ENCODE measurements around the gene ATXN10.
"Not testable (repeated sequence)": the region's sequence is repeated elsewhere in the genome, so short reads cannot be mapped to it uniquely, and the experiment has no call there.

Gene ATXN10, protein sequence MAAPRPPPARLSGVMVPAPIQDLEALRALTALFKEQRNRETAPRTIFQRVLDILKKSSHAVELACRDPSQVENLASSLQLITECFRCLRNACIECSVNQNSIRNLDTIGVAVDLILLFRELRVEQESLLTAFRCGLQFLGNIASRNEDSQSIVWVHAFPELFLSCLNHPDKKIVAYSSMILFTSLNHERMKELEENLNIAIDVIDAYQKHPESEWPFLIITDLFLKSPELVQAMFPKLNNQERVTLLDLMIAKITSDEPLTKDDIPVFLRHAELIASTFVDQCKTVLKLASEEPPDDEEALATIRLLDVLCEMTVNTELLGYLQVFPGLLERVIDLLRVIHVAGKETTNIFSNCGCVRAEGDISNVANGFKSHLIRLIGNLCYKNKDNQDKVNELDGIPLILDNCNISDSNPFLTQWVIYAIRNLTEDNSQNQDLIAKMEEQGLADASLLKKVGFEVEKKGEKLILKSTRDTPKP

DNA sequence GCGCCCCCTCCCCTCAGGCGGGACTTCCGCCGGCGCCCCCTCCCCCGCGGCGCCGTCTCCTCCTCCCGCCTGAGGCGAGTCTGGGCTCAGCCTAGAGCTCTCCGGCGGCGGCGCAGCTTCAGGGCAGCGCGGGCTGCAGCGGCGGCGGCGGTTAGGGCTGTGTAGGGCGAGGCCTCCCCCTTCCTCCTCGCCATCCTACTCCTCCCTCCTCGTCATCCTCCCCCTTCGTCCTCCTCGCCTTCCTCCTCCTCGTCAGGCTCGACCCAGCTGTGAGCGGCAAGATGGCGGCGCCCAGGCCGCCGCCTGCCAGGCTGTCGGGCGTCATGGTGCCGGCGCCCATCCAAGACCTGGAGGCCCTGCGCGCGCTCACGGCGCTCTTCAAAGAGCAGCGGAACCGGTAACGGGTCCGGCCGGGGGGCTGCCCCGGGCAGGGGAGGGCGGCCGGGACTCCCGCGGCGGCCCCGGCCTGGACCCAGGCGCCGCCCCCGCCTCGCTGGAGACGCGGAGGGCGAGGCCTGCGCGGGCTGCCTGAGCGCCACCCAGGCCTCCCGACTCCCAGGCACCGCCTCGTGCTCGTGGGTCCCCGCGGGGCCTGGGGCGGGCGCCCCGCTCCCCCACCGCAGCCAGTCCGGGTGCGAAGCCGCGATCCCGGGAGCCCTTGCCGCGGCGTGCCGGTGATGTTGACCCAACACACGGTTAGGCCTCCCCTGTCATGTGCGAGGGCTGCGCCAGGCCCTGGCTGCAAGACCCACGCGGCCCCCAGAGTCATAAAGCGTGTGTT is at the start of gene ATXN10:
ATXN10 (plus strand) TSS at position 52 of the 781 bp plus-strand sequence; CDS start at position 282, 230 bp downstream.
- DNase-seq (ENCODE audit: low read depth), result peak; percentile 65

DNA sequence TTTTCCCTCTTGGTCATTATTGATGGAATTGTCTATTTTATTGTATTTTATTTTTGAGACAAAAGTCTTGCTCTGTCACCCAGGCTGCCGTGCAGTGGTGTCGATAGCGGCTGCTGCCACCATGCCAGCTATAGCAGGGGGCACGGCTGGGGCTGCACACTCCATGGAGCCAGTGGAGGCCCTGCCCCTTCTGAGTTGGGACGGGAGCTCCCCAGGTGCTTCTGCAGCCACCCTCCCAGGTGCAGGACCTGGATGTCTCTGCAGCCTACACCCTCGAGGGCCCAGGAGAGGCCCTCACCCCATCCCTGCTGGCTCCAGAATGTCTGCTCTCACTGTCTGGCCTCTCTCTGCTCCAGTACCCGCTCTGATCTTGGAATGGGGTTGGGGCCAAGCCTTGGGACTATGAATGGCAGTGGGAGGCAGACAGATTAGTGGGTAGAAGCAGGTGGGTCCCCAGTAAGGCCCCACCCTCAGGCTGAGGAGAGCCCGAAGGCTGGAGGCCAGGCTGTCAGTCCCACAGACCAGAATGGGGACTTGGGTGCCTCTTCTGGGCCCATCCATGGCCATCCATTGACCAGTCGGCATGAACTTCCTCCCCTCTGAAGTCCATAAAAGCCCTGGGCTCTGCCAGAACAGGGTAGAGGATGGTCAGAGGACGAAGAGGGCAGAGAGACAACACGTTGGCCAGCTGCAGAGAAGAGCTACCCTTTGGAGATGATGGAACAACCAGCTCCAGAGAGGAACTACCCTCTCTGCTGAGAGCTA is 49.6 kb upstream of the ATXN10 start:
- no peak for DNase-seq (ENCODE audit: low read depth)

DNA sequence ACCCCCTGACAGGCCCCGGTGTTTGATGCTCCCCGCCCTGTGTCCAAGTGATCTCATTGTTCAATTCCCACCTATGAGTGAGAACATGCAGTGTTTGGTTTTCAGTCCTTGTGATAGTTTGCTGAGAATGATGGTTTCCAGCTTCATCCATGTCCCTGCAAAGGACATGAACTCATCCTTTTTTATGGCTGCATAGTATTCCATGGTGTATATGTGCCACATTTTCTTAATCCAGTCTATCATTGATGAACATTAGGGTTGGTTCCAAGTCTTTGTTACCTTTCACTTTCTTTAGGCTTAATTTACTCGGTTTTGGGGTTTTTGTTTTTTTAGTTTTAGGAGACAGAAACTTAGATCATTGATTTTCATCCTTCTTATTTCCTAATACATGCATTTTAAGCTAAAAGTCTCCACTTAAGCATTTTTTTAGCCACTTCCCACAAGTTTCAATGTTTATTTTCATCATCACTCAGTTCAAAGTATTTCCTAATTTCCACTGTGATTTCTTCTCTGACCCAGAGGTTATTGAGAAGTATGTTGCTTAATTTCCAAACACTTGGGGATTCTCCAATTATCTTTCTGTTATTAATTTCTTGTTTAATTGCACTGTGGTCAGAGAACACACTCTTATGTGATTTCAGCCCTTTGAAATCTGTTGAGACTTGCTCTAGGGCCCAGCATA is 48.0 kb upstream of the ATXN10 start:
- DNase-seq (ENCODE audit: low read depth), result not testable (repeated sequence)

DNA sequence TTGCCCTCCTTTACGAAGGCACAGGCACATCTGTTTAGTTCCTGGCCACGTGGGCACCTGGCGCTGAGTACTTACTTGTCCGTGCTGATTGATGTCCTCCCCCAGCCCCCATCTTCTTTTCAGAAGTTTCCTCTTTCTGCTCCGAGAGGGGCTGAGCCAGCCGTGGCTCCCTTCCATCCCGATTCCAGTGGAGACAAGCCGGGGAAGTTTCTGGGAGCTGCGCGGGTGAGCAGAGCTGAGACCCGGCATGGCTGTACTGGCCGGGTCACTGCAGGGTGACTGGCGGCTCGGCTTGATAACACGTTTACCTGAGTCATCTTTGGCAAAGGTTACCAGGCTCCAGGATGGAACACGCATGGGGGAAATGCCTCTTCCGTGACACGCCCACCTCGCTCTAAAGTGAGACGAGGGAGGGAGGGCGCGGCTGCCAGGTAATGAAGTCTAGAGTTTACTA is 45.4 kb upstream of the ATXN10 start:
- no peak for DNase-seq (ENCODE audit: low read depth)

DNA sequence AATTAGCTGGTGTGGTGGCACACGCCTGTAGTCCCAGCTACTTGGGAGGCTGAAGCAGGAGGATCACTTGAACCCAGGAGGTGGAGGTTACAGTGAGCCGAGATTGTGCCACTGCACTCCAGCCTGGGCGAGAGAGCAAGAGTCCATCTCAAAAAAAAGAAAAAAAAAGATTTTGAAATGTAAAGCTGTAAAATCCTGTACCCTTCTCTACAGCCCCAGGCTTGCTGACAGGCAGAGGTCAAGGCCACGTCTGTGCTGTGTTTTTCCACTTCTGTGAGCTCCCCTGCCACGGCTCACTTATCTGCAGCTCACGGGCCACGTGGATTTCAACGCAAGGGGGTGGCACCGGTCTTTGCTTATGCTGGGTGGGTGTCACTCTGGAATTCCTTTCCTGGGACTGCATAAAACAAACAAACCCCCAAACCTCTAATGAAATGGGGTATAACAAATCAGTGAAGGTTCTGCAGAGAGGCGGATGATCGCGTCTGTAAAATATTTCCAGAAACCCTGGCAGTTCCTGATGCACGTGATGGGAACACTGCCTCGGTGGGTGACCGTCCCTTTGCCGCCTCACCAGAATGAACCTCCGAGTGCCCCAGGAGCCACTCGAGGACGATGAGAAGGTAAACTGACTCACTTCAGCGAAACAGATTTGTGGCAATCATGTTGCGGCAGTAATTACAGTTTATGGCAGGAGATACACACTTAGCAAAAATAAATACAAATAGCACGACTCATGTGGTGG is 44.0 kb upstream of the ATXN10 start:
- DNase-seq (ENCODE audit: low read depth), result no peak

DNA sequence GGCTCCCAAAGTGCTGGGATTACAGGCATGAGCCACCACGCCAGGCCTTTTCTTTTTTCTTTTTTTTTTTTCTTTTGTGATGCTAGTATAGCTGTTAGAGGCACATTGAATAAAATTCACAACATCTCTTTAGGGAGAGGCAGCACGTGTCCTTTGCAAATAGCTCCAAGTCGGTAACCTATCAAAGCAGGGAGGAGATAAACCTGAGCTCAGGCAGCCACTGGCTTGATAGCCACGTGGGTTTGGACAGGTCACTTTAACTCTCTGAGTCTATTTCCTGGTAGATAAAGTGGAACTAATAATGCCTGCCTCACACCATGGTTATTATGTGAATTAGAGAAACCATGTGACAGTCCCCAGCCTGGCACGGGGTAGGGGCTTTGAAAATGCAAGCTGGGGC is 43.1 kb upstream of the ATXN10 start:
- DNase-seq (ENCODE audit: low read depth), result no peak

DNA sequence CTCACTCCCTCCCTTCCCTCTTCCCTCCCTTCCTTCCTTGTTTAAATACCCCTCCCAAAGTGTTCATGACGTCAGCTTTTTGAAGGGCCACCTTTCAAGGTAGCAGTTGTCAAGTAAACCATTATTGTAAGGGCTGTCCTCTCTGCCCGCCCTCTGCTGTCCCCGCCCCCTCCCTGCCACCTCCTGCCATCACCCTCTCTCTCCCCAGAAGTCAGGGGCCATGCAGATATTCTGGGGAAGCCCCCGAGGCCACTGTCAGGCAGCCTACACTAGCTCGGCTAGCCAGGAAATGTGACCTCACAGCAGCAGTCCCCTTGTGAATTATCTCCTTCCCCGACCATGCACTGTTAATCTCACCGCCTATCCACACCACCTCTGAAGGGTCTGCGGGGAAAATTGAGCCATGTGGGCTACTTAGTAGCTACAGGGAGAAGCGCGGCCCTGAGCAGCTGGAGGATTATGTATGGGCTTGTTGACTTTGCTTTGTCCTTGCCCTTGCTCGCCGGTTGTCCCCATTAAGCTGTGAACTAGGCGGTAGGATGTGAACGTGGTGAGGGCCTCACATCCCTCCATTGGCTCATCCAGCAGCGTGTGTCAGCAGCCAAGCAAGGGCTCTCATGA is 42.1 kb upstream of the ATXN10 start:
- DNase-seq (ENCODE audit: low read depth), result no peak

DNA sequence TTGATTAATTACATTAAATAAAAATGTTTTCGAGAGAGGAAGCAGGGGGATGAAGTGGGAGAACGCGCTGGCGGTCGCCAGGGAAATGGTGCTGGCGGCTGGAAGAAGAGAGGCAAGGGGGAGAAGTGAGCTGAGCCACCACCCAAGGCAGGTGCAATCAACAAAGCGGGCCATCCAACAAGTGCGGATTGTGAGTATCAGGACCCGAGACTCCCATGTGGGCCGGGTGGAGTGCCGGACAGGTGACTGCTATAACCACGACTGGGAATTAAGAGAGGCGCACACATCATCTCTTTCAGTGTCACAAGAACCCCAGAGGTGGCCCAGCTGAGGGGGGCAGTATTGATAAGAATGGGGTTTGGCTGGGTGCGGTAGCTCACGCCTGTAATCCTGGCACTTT is 41.2 kb upstream of the ATXN10 start:
- DNase-seq (ENCODE audit: low read depth), result no peak

DNA sequence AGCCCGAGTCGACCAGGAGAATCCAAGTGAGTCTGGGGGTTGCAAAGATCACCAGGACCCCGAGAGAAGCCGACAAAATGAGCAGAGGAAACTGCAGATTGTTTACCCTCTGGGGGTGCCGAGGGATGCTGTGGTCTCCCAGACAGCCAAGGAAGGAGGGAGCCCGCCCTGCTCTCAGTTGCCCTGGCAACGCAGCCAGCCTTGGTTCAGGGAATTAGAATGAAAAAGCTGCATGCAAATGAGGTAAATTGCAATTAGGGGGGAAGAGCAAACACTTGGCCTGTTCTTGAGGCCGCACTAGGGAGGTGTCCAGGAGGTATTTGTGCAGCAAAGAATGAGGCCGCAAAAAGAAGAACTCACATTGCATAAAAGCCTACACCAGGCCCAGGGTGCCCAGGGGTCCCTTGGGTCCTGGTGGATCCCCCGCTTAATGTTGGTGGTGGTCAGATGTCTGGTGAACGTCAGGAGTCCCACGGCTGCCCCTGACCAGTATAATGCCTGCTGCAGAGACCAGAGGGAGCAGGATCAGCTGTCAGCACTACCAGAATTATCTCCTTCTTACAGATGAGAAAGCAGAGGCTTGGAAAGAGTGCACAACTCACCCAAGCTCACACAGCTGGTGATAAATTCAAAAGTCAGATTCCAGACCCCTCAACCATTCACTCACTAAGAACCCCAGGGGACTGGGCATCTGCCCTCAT is 40.3 kb upstream of the ATXN10 start:
- no peak for DNase-seq (ENCODE audit: low read depth)

DNA sequence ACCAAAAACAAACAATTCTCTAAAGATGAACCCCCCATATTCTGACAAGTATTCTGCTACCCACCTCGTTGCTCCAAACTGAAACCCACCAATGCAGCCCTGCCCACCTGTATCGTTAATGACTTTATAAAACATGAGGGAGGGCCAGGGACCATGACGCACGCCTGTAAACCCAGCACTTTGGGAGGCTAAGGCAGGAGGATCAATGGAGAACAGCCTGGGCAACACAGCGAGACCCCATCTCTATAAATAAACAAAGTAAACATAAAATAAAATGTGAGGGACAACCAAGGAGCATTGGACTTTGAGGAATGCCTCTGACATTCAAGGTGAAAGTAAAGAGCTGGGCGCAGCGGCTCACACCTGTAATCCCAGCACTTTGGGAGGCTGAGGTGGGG is 39.8 kb upstream of the ATXN10 start:
- no peak for DNase-seq (ENCODE audit: low read depth)

DNA sequence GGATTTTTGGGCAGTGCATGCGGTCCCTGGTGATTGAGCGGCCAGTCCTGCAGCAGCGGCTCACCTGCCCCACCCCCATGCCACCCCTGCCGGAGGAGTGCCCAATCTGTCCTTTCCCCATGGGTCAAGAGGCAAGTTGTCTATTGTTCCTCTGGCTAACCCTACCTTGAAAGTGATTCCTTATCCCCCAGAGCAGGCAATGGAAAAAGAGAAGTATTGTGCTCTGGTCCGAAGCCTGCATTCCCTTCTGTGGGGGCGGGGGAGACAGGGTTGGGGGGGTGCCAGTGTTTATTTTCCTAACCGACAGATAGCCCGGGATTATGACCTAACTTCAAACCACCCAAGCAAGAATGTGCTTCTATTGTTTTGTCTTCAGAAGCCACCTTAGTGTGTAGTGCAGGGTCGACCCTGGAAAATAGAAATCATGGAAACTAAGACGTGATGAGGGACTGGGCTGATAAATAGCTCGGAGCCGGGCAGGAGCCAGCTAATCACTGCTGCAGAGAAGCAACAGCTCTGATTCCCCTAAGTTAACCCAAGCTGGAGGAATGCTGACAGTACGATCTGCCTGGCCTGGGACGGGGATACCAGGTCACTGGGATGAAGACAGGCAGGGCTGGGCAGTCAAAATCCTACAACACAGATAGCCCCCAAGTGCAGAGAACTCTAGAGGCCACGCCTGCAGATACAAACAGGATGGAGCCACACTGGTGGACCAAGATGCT is 38.7 kb upstream of the ATXN10 start:
- no peak for DNase-seq (ENCODE audit: low read depth)

DNA sequence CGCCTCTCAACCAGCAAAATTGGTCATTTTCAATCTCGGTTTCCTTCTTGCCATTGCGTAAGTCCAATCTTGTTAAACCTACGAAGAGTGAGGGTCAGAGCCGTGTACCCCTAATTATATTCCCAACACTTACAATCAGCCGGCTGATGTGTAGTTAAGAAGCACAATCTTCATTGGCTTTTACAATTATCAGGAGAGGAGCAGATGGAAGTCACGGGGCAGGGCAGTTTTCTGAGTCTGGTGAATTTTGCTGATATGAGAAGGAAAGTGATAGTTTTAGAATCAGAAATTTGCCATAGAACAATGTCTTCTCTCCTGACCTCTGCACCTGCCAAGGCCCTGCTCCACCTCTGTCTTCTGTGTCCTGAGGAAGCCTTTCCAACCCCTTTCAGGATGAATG is 35.0 kb upstream of the ATXN10 start:
- no peak for DNase-seq (ENCODE audit: low read depth)

DNA sequence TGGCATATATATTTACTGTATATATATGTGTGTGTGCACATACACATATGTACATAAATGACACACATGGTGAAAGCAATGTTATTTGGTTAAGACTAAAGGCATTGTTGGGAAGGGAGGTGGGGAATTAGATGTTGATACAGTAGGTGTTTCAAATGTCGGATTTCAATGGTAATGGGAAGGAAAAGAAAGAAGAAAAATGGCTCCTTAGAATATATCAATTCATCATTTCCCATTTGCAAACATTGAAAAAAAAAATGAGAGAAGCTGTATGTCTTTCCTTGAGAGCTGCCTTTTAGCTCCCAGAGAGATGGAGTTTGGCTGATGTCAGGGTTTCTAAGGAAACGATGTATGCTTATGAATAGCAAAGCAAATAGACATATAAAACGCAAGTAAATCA is 33.4 kb upstream of the ATXN10 start:
- DNase-seq (ENCODE audit: low read depth), result no peak

DNA sequence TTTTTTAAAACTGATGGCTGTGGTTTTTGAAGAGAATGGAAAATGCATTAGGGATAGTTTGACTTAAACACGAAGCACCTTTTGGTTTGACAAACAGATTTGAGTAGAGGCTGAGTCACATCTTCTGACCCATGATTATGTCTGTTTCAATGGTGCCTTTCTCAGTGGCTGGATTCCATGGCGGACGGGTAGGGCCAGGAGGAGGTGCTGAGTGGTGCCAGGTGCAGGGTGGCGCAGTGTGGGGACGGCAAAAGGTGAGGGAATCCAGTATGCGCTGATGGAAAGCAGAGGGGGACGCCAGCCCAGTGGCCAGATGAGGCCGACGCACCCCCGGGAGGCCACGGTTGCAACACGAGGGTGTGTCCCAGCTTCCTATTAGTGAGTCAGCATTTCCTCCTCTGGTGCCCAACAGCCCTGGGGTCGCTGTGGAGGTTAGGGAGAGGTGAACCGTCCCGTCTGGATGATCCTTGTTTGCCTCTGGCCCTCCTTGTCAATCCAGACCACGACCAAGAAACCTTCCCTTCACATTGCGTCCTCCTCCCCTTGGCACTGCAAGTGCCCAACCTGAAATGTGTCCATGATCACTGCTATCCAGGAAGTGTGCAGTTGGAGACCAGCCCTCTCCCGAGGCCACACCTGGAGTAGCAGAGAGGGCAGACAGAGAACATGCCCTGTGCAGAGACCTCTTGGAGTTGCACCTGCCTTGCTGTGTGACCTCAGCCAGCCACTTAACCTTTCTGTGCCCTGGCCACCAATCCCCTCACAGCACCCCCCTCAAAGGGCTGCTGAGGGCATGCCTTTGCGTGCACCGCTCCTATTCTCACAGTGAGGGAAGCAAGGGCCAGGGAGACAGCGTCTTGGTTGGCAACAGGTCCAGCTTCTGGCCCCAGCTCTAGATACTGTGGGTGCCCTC is 32.5 kb upstream of the ATXN10 start:
- DNase-seq (ENCODE audit: low read depth), result no peak

DNA sequence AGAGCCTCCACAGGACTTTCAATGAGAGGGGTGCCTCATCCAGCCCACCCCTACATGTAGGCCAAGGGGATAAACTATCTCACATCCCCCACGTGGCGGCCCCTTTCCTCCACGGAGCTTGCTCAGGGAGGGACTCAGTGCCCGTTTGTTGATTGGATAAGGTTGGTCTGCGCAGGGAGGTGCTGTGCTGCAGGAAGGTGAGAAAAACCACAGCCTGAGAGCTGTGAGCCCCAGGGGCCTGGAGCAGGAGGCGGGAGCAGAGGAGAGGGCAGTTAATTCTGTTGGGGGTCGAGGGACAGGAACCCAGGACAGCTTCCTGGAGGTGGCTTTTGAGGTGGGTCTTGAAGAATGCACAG is 31.9 kb upstream of the ATXN10 start:
- DNase-seq (ENCODE audit: low read depth), result no peak

DNA sequence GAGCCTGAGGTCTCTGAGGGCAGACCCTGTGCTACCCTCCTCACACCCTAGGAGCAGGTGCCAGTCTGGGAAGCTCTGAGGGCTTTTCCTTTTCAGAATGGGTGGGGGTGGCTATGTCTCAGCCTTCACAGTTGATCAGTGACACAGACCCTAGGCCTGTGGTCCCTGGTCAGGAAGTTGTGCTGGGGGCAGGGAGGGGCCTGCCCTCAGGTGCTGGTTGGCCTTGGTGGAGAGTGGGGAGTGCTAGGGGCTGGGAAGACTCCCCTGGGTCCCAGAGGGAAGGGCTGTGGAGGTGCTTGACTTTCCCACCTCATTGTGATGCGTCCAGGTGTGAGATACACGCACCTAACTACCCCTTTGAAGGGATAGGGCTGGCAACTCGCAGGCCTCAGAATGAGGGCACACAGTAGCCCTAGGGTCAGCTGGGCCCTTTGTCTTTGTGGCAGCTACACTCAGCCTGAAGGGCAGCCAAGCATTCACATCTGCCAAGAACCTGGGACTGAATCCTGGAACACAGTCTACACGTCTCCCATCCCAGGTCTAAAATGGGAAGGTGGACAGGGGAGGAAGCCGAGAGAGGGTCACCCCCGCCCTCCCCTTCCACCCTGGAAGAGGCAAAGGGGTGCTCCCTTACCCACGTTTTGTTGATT is 31.2 kb upstream of the ATXN10 start:
- DNase-seq (ENCODE audit: low read depth), result no peak

DNA sequence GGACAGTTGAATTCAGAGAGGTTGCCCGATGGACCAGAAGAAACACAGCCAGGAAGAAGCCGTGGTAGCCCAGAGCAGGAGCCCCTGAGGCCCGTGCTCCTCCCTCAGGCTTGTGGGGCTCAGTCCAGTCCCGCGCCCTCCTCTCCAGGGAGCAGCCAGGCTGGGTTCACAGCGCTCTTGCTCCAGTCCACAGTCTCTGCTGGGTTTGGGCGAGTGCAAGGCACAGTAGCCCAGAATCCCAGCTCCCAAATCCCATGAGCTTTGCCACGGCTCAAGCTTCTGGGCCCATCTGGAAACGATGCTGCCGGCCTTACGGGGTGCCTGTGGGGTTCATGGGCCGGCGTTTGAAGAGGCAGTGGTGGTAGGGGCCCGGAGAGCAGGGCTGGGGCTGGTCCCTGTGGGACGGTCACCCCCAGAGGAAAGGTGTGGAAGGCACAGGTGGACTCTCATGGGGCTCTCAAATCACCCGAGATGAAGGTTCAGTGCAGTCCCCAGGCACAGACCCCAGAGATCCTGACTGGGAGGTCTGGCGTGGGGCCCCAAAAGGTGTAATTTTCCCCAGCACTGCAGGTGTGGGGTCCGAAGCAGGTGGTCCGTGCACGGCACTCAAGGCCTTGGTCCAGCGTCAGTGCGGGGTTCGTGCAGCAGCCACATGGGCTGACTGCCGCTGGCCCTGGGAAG is 30.6 kb upstream of the ATXN10 start:
- no peak for DNase-seq (ENCODE audit: low read depth)
